Activated CD4-positive, alpha-beta T cell treated with anti-CD3 and anti-CD28 coated beads, Interleukin-2, amount 50 U/mL, for 16 hours (primary cell): ENCODE data around the gene ZNF200.
"Not testable (repeated sequence)": the region's sequence is repeated elsewhere in the genome, so short reads cannot be mapped to it uniquely, and the experiment has no call there.

Experiments used
- DNase-seq: peaks from one replicate; pipeline ENCODE4 v3.0.0-alpha.2; 2020

The ZNF200 gene

DNA sequence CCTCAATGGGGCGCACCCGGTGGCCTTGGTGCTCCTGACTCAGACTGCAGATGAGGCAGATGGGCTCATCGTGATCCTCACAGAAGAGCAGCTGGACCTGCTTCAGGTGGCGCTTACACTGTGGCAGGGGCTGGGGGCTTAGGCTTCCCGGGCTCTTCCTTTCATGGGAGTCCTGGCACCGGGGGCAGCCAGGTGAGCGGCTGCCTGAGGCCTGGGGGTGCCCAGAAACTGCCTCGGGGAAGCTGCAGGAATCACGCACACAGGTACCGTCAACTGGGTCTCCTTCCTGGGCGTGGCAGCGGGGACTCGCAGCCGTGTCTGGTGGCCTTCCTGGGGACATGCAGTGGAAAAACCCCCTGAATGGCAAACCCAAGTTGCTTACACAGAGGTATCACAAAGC, 14.5 kb upstream of the ZNF200 start:
- DNase-seq, result no peak

- no peak for DNase-seq
Observed at GRCh38 chr16:3249020-3249419, 14.1 kb upstream of the ZNF200 start.

DNA sequence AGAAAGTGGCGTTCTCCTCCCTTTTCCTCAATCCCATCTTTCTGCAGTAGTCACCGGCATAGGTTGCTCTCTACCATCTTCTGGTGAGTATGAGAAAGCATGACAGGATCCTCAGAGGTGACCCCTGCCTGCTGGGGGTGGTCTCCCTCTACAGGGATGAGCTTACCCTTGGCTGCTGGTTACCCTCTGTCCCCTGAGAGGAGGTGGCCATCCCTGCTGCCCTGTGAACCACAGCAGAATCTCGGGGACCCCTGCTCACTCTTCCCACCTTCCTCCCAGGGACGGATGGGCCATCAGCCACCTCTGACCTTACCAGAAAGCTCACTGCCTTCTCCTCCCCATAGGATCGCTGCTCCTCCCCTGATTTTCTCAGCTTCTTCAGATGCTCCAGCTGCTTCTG, 13.6 kb upstream of the ZNF200 start:
- DNase-seq, result no peak

DNA sequence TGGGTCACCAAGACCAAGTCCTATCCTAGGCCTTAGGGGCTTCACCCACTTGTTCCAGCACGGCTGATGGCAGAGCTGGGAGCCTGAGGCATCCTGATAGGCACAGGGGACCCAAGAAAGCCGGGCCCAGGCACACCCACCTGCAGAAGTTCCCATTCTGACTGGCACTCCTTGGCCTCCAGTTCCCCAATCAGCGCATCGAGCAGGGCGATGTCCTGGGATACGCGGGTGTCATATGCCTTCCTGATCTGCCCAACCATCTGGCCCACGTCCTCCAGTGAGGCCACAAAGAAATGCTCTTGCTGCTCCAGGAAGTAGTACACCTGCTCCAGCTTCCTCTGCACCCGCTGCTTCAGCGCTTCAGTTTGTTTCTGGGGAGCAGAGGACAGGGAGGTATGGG, 11.9 kb upstream of the ZNF200 start:
- DNase-seq, result no peak

GRCh38 chr16:3246002-3246401, 11.0 kb upstream of the ZNF200 start:
- no peak for DNase-seq

GRCh38 chr16:3243882-3244281, 8.9 kb upstream of the ZNF200 start:
- no peak for DNase-seq

- no peak for DNase-seq
Observed at GRCh38 chr16:3242709-3243108, 7.8 kb upstream of the ZNF200 start.

DNA sequence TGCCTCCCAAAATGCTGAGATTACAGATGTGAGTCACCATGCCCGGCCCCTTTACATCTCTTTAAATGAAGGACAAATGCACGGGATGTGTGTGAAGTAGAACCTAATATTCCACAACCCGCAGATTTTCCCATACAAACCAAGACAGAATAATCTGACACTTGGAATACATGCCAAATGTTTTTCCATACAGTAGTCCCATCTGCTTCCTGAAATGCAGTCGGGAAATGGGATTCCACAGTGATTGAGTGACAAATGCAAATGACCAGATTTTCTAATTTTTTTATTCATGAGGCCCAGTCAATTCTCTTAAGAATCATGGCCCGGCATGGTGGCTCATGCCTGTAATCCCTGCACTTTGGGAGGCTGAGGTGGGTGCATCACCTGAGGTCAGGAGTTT, 6.8 kb upstream of the ZNF200 start:
- no peak for DNase-seq

GRCh38 chr16:3235856-3236669, 1.1 kb upstream of the ZNF200 start:
- DNase-seq, result no peak

DNA sequence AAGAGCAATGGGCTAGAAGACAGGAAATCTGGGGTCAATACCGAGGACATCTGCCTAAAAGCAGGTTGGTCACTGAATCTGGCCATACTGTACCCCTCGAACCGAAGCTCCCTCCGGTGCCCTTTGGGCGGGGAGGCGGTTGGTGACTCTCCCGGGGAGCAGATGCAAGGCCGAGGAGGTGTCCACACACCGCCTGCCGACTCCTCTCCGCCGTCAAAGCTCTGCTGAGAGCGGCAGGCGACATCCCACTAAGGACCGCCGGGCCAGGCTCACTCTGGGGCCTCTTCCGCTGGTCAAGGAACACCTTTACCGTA, 458 bp downstream of the ZNF200 start:
- no peak for DNase-seq

DNA sequence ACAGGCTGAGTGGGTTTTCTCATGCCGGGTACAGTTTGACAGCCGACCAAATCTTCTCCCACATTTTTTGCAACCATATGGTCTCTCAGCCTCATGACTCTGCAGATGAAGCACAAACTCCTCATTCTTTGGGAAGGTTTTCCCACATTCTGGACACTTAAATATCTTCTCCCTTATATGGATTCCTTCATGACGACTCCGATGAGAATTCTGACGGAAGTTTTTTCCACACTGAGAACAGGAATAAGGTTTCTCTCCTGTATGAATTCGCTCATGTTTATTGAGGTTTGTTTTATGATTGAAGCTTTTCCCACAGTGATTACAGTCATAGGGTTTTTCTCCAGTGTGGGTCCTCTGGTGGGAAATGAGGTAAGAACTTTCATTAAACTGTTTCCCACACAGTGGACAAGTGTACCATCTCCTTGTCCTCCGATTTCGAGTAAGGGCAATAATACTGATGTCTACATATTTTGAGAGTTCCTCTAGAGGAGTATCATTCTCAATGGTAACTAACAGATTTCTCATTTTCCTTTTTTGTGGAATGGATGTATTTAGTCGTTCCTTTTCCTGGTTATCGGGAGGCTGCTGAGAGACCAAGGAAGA, 10.9 kb downstream of the ZNF200 start:
- DNase-seq, result no peak

DNA sequence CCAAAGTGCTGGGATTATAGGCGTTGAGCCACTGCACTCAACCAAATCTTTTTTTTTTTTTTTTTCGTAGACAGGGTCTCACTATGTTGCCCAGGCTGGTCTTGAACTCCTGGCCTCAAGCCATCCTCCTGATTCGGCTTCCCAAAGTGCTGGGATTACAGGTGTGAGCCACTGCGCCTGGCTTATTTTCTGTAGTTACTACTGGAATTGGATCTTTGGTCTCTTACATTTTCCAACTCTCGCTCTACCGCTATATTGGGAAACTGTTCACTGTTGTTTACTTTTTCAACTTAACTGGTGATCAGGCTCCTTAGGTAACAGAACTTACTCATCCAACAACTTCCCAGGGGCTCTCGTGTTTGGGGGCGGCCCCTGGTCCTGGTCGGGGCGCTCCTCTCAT, 14.1 kb downstream of the ZNF200 start:
- no peak for DNase-seq

- DNase-seq, result no peak
Observed at GRCh38 chr16:3216263-3216640, 18.7 kb downstream of the ZNF200 start.

- DNase-seq, result no peak
Observed at GRCh38 chr16:3215601-3216262, 19.2 kb downstream of the ZNF200 start.

GRCh38 chr16:3214904-3215600, 19.9 kb downstream of the ZNF200 start:
- DNase-seq, result peak; percentile 46

- DNase-seq, result no peak
Observed at GRCh38 chr16:3212567-3212966, 22.4 kb downstream of the ZNF200 start.

- DNase-seq, result no peak
Observed at GRCh38 chr16:3212006-3212405, 23.0 kb downstream of the ZNF200 start.

GRCh38 chr16:3207086-3207953, 27.6 kb downstream of the ZNF200 start:
- no peak for DNase-seq

- not testable (repeated sequence) for DNase-seq
Observed at GRCh38 chr16:3205939-3206338, 29.0 kb downstream of the ZNF200 start.

GRCh38 chr16:3202903-3203539, 31.9 kb downstream of the ZNF200 start:
- DNase-seq, result no peak

GRCh38 chr16:3198334-3199072, 36.5 kb downstream of the ZNF200 start:
- DNase-seq, result no peak
